ENCODE data around the gene HOXB5.

HOXB5 gene

DNA sequence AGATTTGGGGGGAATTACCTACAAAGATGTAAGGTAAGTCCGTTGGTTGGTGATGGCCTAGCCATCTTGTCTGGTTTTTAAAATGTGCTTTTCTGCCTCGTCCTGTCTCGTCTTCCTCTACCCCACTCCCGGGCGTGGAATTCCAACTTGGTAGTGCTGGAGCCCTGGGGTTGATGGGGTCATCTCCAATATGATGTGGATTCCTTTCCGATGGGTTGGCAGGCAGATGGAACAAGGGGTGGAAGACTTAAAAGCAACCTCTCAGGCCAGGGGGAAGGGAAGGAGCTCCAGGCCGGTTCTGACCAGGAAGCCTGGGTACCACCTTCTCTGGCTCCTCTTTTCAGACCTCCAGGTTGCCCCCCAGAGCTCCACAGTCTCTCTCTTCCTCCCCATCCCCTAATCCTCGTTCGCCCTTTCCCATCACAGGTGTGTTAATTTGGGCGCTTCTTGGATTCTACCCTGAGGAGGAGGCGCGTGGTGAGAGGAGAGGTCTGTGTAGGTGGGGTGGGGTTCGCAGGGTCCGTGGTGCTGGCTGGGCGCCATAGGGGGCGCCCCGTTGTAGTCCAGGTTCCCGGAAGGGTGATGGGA is 43.6 kb downstream of the HOXB5 start:
- peaks cover 15% of the 10 kb centered on the region for H3K36me3 Mint-ChIP-seq (ENCODE audit: low read depth)
- H3K4me1 Mint-ChIP-seq (ENCODE audit: low read depth): peaks cover 36% of the 10 kb centered on the region
- no peak overlapping the region for H3K4me3 Mint-ChIP-seq
- H3K27ac Mint-ChIP-seq: no peak overlapping the region
- H3K9me3 Mint-ChIP-seq: no peaks in the 10 kb centered on the region
- DNase-seq (ENCODE audit: low spot score): no peak
- peaks cover 9% of the 10 kb centered on the region for H3K27me3 Mint-ChIP-seq (ENCODE audit: low read depth)

DNA sequence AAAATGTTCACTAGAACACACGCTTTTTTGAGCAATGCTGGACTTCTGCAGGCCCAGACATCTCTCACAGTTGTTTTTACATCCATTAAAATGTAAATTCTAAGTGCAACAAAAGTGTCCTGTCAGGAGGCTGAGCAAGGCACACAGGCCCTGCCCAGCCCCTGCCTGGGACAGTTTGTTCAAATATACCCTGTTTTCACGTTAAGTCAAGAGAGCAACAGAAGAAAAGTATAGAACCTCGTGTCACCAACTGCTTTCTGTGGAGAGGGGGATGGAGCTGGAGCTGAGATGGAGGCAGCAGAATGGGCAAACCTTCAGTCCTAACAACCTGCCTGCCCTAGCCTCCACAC is 44.3 kb downstream of the HOXB5 start:
- peaks cover 3% of the 10 kb centered on the region for H3K27me3 Mint-ChIP-seq (ENCODE audit: low read depth)
- no peak for DNase-seq (ENCODE audit: low spot score)
- H3K36me3 Mint-ChIP-seq (ENCODE audit: low read depth): peaks cover 16% of the 10 kb centered on the region
- no peak overlapping the region for H3K27ac Mint-ChIP-seq
- no peaks in the 10 kb centered on the region for H3K9me3 Mint-ChIP-seq
- no peak overlapping the region for H3K4me3 Mint-ChIP-seq
- peaks cover 39% of the 10 kb centered on the region for H3K4me1 Mint-ChIP-seq (ENCODE audit: low read depth)

DNA sequence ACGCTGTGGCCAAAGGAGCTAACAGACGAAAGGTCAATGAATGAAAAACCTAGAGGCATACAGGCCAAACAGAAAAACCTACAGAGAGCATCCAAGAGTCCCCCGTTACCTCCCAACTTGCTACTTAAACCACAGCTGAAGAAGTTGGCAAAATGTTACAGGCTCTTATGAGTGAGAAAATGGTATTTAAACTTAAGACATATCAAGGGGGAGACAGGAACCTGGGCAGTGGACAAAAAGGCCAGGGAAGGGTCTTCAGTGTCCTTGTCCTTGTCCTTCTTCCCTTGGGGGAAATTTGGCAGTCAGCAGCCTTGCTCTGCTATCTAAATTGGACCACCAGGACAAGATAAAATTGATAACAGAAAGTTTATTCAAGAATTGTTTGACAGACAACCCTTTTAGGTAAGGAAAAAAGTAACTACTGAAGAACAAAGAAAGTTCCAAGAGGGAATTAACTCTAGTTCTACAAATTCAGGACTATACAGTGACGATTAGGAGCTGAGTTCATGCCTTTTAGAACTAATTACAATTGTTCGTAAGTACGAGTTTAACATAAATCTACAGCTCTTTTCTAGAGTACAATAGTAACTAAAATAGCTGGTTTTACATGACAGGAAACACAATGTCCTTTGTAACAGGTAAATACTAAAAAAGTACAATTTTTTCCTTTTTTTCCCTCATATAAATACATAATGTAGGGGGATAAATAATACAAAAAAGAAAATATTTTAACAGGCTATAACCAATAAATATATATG is 44.9 kb downstream of the HOXB5 start:
- Mint-ChIP-seq H3K36me3 (ENCODE audit: low read depth) (peaks cover 17% of the 10 kb centered on the region), H3K27ac (peak overlapping the region; percentile 88), H3K4me3 (peak overlapping the region; percentile 69), H3K27me3 (ENCODE audit: low read depth) (peaks cover 4% of the 10 kb centered on the region), H3K4me1 (ENCODE audit: low read depth) (peaks cover 41% of the 10 kb centered on the region), H3K9me3 (no peaks in the 10 kb centered on the region)
- DNase-seq (ENCODE audit: low spot score): no peak

DNA sequence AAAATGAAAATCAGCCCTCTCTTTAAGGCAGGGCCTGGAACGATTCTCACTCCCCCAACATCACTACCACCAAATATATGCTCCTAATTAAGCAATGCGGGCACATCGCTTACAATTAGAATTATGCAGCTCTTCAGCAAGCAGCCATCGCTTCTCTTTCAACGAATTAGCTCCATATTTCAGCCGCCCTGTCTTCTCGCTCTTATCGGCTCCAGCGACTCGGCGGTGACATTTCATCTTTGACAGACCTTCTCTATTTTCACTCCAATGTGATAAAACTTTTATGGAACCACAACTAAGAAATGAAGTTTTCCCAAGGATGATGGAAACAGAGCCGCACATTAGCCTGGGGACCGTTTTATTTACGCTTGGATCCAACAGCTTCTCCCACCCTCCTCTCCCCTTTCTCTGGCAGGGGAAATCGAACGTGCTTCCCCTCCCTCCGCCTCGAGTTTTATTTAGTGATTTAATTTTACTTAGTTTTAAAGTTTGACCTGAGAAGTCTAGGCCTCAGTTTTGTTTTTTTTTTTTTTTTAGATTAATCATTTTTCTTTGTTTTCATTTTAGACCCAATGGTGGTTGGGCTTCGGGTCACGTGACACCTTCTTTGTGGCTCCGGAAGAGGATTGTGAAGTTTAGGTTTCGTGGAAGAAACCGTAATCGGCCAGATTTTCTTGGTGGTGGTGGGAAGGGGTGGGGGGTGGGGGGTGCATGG is 45.6 kb downstream of the HOXB5 start:
- DNase-seq (ENCODE audit: low spot score): peak; percentile 38
- H3K27ac Mint-ChIP-seq: peak overlapping the region; percentile 88
- H3K36me3 Mint-ChIP-seq (ENCODE audit: low read depth): peaks cover 17% of the 10 kb centered on the region
- H3K4me3 Mint-ChIP-seq: peak overlapping the region; percentile 69
- peaks cover 4% of the 10 kb centered on the region for H3K27me3 Mint-ChIP-seq (ENCODE audit: low read depth)
- H3K9me3 Mint-ChIP-seq: no peaks in the 10 kb centered on the region
- H3K4me1 Mint-ChIP-seq (ENCODE audit: low read depth): peaks cover 41% of the 10 kb centered on the region

DNA sequence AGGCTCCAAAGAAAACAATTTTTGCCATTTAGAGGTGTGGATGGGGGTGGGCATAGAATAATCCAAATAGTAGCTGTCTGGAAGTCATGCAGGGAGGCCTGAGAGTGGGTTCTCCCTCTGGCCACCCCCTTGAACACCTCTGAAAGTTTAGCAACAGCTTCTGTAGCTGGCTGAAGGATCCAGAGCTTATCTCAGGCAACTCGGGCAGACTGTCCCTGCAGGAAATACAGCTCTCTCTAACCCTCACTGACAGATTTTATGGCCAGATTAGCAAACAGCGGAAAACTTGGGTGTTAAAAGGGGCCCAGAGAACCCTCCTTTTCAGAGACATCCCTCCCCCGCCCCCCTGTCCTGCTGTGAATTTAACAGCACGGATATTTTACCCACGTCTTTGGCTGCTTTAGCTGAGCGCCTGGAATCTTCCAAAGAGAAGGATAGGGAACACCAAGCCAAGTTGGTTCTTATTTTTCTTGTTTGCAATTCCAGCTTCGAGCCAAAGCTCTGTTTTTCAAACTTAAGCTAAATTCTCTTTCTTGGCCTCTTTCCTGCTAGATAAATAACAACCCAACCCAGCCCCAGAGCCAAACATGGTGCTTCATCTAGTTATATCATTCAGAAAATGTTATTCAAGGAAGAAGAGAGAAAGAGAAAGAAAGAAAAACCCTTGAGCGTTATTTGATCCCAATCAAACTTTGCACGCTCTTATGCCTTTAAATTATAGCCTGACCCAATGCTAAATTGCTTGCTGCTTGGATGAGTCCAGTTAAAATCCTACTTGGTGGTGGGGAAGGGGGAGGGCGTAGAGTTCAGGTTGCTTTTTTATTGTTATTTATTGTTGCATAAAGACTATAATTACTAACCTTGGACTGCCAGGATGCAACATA is 46.4 kb downstream of the HOXB5 start:
- H3K36me3 Mint-ChIP-seq (ENCODE audit: low read depth): peaks cover 23% of the 10 kb centered on the region
- H3K4me3 Mint-ChIP-seq: peak overlapping the region; percentile 69
- peak; percentile 11 for DNase-seq (ENCODE audit: low spot score)
- peak overlapping the region; percentile 88 for H3K27ac Mint-ChIP-seq
- H3K4me1 Mint-ChIP-seq (ENCODE audit: low read depth): peaks cover 43% of the 10 kb centered on the region
- peaks cover 4% of the 10 kb centered on the region for H3K27me3 Mint-ChIP-seq (ENCODE audit: low read depth)
- H3K9me3 Mint-ChIP-seq: no peaks in the 10 kb centered on the region

DNA sequence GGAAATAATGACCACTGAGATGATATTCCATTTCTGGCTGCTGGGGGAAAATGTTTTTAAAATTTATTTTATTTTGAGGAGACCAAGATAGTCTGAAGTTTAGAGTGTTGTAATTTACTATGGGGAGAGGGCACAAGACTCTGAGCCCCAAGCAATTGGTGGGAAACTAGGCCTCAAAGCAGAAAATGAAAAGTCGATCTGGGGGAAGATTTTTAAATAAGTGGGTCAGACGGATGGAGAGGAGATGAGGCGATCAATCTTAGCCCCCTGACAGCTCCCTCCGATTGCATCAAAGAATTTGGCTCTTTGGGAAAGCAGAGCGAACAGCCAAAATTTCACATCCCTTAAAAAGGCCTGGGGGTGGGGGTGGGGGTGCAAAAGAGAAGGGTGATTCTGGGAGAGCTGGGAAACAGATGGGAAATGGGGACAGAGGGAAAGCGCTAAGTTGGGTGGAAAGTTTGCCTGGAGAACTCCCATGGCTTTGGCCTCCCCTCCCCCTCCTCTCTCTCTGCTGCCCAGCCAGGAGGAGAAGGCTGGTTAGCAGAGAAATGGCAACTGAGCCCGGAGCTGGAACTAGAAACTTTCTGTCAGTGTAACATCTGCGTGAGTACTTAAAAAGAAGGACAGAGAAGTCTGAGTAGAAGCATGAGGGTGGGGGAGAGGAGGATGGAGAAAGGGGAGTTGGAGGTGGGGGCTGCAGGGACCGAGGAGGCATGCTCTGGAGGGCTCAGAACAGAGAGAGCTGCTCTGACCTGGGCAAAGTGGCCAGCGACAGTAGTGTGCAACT is 47.2 kb downstream of the HOXB5 start:
- H3K36me3 Mint-ChIP-seq (ENCODE audit: low read depth): peaks cover 24% of the 10 kb centered on the region
- no peak for DNase-seq (ENCODE audit: low spot score)
- no peaks in the 10 kb centered on the region for H3K9me3 Mint-ChIP-seq
- peaks cover 8% of the 10 kb centered on the region for H3K27me3 Mint-ChIP-seq (ENCODE audit: low read depth)
- peak overlapping the region; percentile 88 for H3K27ac Mint-ChIP-seq
- H3K4me3 Mint-ChIP-seq: peak overlapping the region; percentile 69
- peaks cover 46% of the 10 kb centered on the region for H3K4me1 Mint-ChIP-seq (ENCODE audit: low read depth)

DNA sequence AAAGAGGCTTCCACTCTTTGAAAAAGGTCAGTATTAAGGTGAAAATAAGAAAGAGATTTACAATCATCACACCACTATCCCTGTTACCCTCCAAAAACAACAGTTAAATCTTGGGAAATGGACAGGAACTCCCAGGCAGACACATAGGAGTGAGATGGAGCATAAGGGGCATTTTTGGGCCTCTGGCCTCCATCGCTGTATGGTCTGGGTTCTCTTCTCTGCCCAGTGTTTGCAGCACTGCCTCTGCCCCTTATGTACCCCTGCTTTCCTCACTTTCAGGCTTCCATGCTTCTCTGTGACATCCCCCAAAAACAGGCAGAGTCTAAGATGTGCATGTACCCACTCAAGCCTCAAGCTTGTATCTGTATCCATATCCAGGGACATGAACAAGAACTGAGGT is 48.0 kb downstream of the HOXB5 start:
- Mint-ChIP-seq H3K36me3 (ENCODE audit: low read depth) (peaks cover 29% of the 10 kb centered on the region), H3K27ac (peak overlapping the region; percentile 50), H3K4me3 (peak overlapping the region; percentile 98), H3K9me3 (no peaks in the 10 kb centered on the region), H3K4me1 (ENCODE audit: low read depth) (peaks cover 50% of the 10 kb centered on the region), H3K27me3 (ENCODE audit: low read depth) (peaks cover 8% of the 10 kb centered on the region)
- no peak for DNase-seq (ENCODE audit: low spot score)

DNA sequence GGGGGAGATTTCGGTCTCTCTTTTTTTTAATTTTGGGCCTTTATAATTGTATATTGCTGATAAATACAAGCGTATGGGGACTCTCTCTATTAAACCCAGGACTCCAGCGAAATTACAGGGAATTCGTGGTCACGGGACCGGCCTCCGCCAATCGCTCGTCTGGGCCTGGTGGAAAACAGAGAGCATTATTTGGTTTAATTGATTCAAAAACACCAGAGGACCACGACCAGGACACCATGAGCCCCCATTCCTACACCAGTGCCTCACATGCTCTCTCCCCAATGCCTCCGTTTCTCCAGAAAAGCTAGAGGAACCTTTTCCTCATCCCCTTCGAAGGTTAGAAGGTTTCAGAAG is 48.6 kb downstream of the HOXB5 start, which contains the start of gene HOXB2:
Gene HOXB2 (minus strand): TSS at position 88 of the 354 bp plus-strand sequence. CDS start 198 bp downstream, outside the sequence.
- Mint-ChIP-seq H3K36me3 (ENCODE audit: low read depth) (peaks cover 29% of the 10 kb centered on the region), H3K27ac (peak within 1 kb of the TSS; percentile 95), H3K4me3 (peak within 1 kb of the TSS; percentile 98), H3K9me3 (no peaks in the 10 kb centered on the region), H3K27me3 (ENCODE audit: low read depth) (peaks cover 8% of the 10 kb centered on the region), H3K4me1 (ENCODE audit: low read depth) (peaks cover 55% of the 10 kb centered on the region)
- no peak for DNase-seq (ENCODE audit: low spot score)

DNA sequence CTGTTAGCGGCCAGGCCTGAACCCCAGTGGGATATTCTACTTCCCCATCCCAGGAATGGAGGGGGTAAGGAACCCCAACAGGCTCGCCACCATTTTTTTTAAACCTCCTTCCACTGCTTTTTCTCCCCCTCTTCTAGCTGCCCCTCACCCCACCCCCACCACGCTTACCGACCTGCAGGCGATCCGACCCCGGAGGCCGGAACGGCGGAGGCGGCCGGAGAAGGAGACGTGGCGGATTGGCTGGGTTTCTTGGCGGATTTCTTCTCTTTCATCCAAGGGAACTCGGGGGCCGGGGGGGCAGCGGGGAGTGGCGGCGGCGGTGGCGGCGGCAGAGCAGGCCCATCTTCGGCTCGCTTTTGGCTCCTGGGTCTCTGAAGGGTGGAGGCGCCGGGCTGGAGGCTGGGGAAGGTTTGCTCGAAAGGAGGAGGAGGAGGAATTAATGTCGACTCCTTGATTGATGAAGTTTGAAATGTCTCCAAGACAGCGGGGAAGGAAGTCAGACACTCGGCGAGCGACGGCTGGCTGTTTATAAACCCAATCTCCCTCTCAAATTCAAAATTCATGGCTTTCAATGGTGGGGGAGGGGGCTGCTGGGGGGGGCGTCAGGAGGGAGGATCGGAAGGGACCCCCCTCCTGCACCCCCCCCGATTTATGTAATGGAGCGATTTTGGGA is 49.1 kb downstream of the HOXB5 start:
- H3K36me3 Mint-ChIP-seq (ENCODE audit: low read depth): peaks cover 24% of the 10 kb centered on the region
- peak overlapping the region; percentile 95 for H3K27ac Mint-ChIP-seq

DNA sequence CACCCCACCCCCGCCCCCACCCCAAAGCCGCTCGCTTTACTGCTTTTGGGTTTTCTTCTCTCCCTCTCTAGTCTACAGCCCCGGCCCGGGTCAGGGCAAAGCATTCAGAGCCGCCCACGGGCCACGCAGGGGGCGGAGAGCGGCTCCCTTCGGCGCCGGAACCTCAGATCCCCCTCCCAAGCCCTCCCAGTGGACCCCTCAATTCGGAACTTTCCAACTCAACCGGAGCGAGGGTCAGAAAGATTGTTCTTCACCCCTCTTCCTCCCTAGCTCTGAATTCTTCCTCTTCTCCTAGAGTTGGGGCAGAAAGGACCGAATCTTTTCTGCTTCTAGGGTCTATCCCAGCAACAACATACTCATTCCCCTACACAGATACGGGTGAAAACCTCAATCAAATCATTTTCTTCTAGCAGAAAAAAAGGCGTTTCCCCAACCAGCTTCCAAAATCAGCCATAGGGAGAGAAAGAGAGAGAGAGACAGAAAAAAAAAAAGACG is 49.7 kb downstream of the HOXB5 start:
- Mint-ChIP-seq H3K36me3 (ENCODE audit: low read depth) (peaks cover 21% of the 10 kb centered on the region), H3K27me3 (ENCODE audit: low read depth) (peaks cover 8% of the 10 kb centered on the region), H3K4me1 (ENCODE audit: low read depth) (peaks cover 55% of the 10 kb centered on the region), H3K9me3 (no peaks in the 10 kb centered on the region), H3K27ac (peak overlapping the region; percentile 95), H3K4me3 (peak overlapping the region; percentile 98)
- DNase-seq (ENCODE audit: low spot score): peak; percentile 64

More for the DNA sequence above, 49.1 kb downstream of the HOXB5 start:
- Mint-ChIP-seq H3K27me3 (ENCODE audit: low read depth) (peaks cover 8% of the 10 kb centered on the region), H3K9me3 (no peaks in the 10 kb centered on the region), H3K4me3 (peak overlapping the region; percentile 98), H3K4me1 (ENCODE audit: low read depth) (peaks cover 57% of the 10 kb centered on the region)
- peak; percentile 46 for DNase-seq (ENCODE audit: low spot score)

DNA sequence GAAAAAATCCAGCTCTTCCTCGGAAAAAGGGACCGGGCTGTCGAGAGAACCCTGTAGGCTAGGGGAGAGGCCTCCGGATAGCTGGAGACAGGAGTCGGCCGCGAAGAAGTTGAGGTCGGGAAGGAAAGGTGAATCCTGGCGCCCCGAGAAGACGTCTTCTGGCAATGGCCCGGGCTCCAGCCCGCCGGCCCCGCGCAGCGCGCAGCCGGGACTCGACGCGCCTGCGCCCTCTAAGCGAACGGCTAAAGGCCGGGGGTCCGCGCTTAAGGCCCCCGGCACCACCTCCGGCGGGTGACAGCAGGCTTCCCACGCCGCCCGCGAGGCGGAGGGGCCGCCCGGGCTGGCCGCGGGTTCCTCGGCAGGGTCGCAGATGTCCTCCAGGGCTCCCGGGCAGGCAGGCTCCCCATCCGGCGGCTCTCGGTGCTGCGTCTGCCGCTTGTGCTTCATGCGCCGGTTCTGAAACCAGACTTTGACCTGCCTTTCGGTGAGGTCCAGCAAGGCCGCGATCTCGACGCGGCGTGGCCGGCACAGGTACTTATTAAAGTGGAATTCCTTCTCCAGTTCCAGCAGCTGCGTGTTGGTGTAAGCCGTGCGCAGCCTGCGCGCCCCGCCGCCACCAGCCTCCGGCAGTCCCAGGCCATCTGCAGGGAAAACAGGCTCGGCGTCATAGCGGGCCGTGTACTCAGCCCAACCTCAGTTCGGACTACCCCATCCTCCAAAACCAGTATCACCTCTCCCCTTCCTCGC is 50.3 kb downstream of the HOXB5 start:
- Mint-ChIP-seq H3K27me3 (ENCODE audit: low read depth) (peaks cover 8% of the 10 kb centered on the region), H3K4me1 (ENCODE audit: low read depth) (peaks cover 52% of the 10 kb centered on the region)

DNA sequence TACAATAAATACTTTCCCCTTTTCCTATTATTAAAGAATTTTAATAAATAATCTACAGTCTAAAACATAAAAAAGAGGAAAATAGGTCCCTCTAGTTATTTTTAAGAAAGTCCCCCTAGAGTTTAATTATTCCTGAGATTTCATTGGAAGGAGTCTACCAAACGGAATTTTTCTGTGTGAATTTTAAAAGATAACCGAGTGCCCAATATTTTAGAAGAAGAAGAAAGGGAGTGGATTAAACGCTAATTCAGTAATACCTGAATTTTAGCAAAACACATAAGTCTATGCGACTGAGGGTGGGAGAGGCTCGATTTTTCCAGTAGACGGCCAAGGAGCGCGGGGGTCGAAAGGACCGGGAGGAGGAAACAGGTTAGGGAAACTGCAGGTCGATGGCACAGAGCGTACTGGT is 50.9 kb downstream of the HOXB5 start:
- H3K4me1 Mint-ChIP-seq (ENCODE audit: low read depth): peaks cover 47% of the 10 kb centered on the region
- no peak for DNase-seq (ENCODE audit: low spot score)
- H3K36me3 Mint-ChIP-seq (ENCODE audit: low read depth): peaks cover 21% of the 10 kb centered on the region
- peaks cover 8% of the 10 kb centered on the region for H3K27me3 Mint-ChIP-seq (ENCODE audit: low read depth)
- H3K9me3 Mint-ChIP-seq: no peaks in the 10 kb centered on the region
- H3K27ac Mint-ChIP-seq: peak overlapping the region; percentile 98
- H3K4me3 Mint-ChIP-seq: peak overlapping the region; percentile 99

More for the DNA sequence above, 50.3 kb downstream of the HOXB5 start:
- Mint-ChIP-seq H3K36me3 (ENCODE audit: low read depth) (peaks cover 21% of the 10 kb centered on the region), H3K9me3 (no peaks in the 10 kb centered on the region), H3K27ac (peak overlapping the region; percentile 98), H3K4me3 (peak overlapping the region; percentile 99)
- peak; percentile 64 for DNase-seq (ENCODE audit: low spot score)

Measured in T-helper 2 cell treated with Interferon-gamma antibody and Interleukin-4, amounts not matched to agents 5 μg/mL and 100 μg/mL, for 36 hours (primary cell).